BJ (cell line): Measurements from ENCODE around the gene SLC6A12. TPM values are rescaled to one million over a fixed set of nuclear protein-coding genes. Genes with fewer than 3 reads are reported as not detected.

Experiments used
- CTCF ChIA-PET: fragments of 350-600 bp; formaldehyde crosslinking; extraction: SDS; loops from one replicate; lab custom pipeline; 2021; ENCODE audit warnings: antibody characterized with exemption, inconsistent platforms; lab: Yijun Ruan, JAX
- POLR2A ChIA-PET: fragments of 300-600 bp; sonication (Branson Sonifier 250); formaldehyde crosslinking; extraction: SDS; loops from one replicate; lab custom pipeline; 2021; ENCODE audit warnings: antibody characterized with exemption; lab: Charles Lee
- DNase-seq: peaks from one replicate; pipeline ENCODE4 v3.0.0-alpha.2; 2011; ENCODE audit warnings: low read depth
- H3K27me3 ChIP-seq: 2 replicates; pipeline ENCODE4 v1.6.0; 2011; ENCODE audit warnings: low read length; ENCODE audit not compliant: control insufficient read depth, insufficient read depth
- H3K36me3 ChIP-seq: 2 replicates; pipeline ENCODE4 v1.5.1; 2011; ENCODE audit warnings: low read length; ENCODE audit not compliant: control insufficient read depth, insufficient read depth
- H3K4me3 ChIP-seq: 2 replicates; pipeline ENCODE4 v1.5.1; 2011; ENCODE audit warnings: low read depth, mild to moderate bottlenecking, control low read depth, low read length
- CTCF ChIP-seq: IDR thresholded peaks from 2 replicates; pipeline ENCODE4 v1.5.1; 2011; ENCODE audit warnings: low read depth, mild to moderate bottlenecking, control low read depth, inconsistent platforms, low read length, moderate library complexity; ENCODE audit not compliant: insufficient read depth
- polyA plus RNA-seq: library from polyadenylated mRNA; depleted of rRNA; stranded (reverse); fragments of >200 nt; gene quantifications from 2 replicates; pipeline ENCODE4 v1.2.3, GENCODE V29; 2011

SLC6A12 gene
- polyA plus RNA-seq, 1 experiment: not detected

GRCh38 chr12:257521-258321, 43.8 kb upstream of the SLC6A12 start:
- CTCF ChIA-PET: no interaction called here
- H3K27me3 ChIP-seq: peaks cover 21% of the 10 kb centered on the region

DNA sequence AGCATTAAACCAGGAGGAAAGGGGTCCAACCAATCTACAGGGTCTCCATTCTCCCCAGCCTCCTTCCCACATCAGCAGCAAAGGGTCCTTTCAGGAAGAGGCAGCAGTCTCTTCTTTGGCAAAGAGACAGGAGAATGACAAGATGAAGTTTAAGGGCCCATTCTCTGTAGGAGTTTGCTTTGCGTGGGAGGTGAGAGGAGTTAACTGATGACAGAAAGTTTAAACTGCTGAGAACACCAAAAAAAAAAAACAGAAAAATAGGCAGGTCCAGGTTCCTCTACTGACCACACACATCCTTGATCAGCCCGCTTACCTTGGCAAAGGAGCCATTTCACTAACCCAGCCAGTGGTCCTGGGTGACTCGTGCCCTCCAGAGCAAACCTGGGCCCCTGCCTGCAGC, 43.0 kb upstream of the SLC6A12 start:
- no peak for TF ChIP-seq CTCF
- ChIA-PET POLR2A (no interaction called here), CTCF (no interaction called here)
- Histone ChIP-seq H3K4me3 (no peak overlapping the region), H3K27me3 (peaks cover 21% of the 10 kb centered on the region), H3K36me3 (no peaks in the 10 kb centered on the region)
- DNase-seq: no peak

More at GRCh38 chr12:257521-258321, 43.8 kb upstream of the SLC6A12 start:
- Histone ChIP-seq H3K4me3 (no peak overlapping the region), H3K36me3 (no peaks in the 10 kb centered on the region)
- TF ChIP-seq CTCF: no peak
- POLR2A ChIA-PET: no interaction called here
- DNase-seq: no peak

DNA sequence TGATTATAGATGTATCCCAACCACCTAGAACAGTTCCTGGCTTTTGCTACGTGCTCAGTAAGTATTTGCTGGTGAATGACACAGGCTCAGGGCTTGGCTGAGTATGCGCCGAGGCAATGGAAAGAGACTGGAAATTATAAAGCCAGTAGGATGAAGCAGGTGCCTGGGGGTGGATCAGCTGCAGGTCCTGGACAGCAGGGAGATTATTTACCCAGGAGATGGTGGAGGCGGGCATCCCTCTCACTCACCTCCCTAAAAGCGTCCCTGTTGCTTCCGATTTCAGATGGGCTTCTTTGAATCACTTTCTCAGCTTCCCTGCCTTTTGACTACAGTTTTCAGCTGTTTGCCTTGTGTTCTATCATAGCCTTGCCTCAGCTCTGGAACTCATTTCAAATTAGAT, 42.3 kb upstream of the SLC6A12 start:
- TF ChIP-seq CTCF: no peak
- CTCF ChIA-PET: no interaction called here

DNA sequence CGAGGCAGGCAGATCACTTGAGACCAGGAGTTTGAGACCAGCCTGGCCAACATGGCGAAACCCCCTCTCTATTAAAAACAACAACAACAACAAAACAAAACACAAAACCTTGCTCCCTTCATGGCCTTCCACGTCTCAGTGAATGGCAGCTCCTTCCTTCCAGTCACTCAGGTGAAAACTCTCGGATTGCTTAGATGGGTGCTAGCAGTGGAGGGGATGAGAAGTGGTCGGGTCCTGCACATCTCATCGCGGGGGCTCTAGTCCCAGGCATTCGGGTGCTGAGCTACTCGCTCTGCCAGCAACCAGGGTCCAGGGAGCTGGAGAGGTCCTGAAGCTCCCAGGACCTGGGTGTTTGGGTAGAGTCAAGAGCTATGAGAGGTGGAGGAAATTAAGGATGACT, 41.0 kb upstream of the SLC6A12 start:
- POLR2A ChIA-PET: no interaction called here
- DNase-seq: no peak
- Histone ChIP-seq H3K27me3 (peaks cover 19% of the 10 kb centered on the region), H3K4me3 (no peak overlapping the region), H3K36me3 (no peaks in the 10 kb centered on the region)
- TF ChIP-seq CTCF: no peak
- CTCF ChIA-PET: no interaction called here

More for the DNA sequence above, 42.3 kb upstream of the SLC6A12 start:
- POLR2A ChIA-PET: no interaction called here
- DNase-seq: no peak
- Histone ChIP-seq H3K27me3 (peaks cover 21% of the 10 kb centered on the region), H3K4me3 (no peak overlapping the region), H3K36me3 (no peaks in the 10 kb centered on the region)

DNA sequence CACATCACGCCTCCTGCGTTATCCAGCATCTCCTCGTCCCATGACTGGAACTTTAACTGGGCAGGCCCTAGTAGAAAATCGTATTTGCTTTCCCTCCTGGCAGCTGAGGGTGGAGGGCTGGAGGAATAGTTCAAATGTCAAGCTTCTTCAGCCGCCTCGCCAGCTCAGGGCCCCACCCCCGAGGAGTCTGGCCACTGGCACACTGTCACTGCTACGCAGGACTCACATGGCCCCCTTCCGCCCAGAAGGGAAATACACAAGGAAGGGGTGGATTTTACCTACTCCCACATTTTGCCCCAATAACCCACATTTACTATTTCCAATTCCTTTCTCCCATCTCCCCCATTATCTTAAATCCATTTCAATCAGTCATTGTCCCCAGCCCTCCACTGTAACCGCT, 40.1 kb upstream of the SLC6A12 start:
- Histone ChIP-seq H3K4me3 (no peak overlapping the region), H3K36me3 (no peaks in the 10 kb centered on the region), H3K27me3 (peaks cover 19% of the 10 kb centered on the region)
- ChIA-PET POLR2A (no interaction called here), CTCF (no interaction called here)
- no peak for TF ChIP-seq CTCF
- DNase-seq: no peak
